Gastrocnemius medialis (tissue), 4 donors: ENCODE measurements around the gene DAPK3.

Source experiments
- POLR2A ChIP-seq, 2 donors: fragments of 450-650 bp; IDR thresholded peaks; one replicate each; pipeline ENCODE4 v1.6.1; 2017; ENCODE audit warnings: antibody characterized with exemption in 2 of 2, mild to moderate bottlenecking in 2 of 2, moderate library complexity in 2 of 2
- TF ChIP-seq, protein P1 (sequence below), 5 experiments: fragments of 450-650 bp in 3 of 5; fragments of 200-600 bp in 2 of 5; sonication (generic) in 2 of 5; IDR thresholded peaks in 4 of 5; conservative IDR thresholded peaks in 1 of 5; 1 replicate in 4 of 5; 2 replicates in 1 of 5; pipeline ENCODE4 v1.5.1; 2016 to 2019; ENCODE audit warnings: antibody characterized with exemption in 5 of 5, mild to moderate bottlenecking in 3 of 5, moderate library complexity in 3 of 5

GRCh38 chr19:3961007-3961406 lies 9.9 kb downstream of the DAPK3 start:
- TF ChIP-seq, protein P1, sequence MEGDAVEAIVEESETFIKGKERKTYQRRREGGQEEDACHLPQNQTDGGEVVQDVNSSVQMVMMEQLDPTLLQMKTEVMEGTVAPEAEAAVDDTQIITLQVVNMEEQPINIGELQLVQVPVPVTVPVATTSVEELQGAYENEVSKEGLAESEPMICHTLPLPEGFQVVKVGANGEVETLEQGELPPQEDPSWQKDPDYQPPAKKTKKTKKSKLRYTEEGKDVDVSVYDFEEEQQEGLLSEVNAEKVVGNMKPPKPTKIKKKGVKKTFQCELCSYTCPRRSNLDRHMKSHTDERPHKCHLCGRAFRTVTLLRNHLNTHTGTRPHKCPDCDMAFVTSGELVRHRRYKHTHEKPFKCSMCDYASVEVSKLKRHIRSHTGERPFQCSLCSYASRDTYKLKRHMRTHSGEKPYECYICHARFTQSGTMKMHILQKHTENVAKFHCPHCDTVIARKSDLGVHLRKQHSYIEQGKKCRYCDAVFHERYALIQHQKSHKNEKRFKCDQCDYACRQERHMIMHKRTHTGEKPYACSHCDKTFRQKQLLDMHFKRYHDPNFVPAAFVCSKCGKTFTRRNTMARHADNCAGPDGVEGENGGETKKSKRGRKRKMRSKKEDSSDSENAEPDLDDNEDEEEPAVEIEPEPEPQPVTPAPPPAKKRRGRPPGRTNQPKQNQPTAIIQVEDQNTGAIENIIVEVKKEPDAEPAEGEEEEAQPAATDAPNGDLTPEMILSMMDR (IDR thresholded peaks at IDR 0.05 in 4 of 5, conservative IDR thresholded peaks at IDR 0.05 in 1 of 5): no peak
- TF ChIP-seq POLR2A (IDR thresholded peaks at IDR 0.05): no peak
